ENCODE measurements around the gene ITPRIPL2.
A peak's percentile ranks its signal among the peaks of the same experiment; 100 is the strongest.

The ITPRIPL2 gene

DNA sequence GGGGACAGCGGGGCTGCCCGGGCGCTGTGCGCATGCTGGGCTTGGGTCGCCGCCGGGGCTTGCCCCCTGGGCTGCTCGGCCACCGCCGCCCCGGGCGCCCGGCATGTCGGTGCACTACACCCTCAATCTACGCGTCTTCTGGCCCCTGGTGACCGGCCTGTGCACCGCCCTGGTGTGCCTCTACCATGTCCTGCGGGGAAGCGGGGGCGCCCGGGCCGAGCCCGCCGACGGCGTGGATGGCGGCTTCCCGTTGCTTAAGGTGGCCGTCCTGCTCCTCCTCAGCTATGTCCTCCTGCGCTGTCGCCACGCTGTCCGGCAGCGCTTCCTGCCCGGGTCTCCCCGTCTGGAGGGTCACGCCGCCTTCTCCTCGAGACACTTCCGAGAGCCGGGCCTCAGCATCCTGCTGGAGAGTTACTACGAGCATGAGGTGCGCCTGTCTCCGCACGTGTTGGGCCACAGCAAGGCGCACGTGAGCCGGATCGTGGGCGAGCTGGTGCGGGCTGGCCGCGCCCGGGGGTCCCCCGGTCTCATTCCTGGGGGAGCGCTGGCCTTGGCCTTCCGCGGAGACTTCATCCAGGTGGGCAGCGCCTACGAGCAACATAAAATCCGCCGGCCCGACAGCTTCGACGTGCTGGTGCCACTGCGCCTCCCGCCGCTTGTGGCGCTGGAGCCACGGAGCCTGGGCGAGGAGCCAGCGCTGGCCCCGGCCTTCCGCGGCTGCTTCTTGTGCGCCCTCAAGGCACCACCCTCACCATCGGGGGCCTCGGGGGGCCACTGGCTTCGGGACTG, 789 bp downstream of the ITPRIPL2 start:
- H3K27ac ChIP-seq = peak overlapping the region; percentile 56
- TF ChIP-seq ZFX (IDR thresholded peaks at IDR 0.05) = no peak
- TF ChIP-seq, protein P1, sequence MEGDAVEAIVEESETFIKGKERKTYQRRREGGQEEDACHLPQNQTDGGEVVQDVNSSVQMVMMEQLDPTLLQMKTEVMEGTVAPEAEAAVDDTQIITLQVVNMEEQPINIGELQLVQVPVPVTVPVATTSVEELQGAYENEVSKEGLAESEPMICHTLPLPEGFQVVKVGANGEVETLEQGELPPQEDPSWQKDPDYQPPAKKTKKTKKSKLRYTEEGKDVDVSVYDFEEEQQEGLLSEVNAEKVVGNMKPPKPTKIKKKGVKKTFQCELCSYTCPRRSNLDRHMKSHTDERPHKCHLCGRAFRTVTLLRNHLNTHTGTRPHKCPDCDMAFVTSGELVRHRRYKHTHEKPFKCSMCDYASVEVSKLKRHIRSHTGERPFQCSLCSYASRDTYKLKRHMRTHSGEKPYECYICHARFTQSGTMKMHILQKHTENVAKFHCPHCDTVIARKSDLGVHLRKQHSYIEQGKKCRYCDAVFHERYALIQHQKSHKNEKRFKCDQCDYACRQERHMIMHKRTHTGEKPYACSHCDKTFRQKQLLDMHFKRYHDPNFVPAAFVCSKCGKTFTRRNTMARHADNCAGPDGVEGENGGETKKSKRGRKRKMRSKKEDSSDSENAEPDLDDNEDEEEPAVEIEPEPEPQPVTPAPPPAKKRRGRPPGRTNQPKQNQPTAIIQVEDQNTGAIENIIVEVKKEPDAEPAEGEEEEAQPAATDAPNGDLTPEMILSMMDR (conservative IDR thresholded peaks at IDR 0.05) = no peak

DNA sequence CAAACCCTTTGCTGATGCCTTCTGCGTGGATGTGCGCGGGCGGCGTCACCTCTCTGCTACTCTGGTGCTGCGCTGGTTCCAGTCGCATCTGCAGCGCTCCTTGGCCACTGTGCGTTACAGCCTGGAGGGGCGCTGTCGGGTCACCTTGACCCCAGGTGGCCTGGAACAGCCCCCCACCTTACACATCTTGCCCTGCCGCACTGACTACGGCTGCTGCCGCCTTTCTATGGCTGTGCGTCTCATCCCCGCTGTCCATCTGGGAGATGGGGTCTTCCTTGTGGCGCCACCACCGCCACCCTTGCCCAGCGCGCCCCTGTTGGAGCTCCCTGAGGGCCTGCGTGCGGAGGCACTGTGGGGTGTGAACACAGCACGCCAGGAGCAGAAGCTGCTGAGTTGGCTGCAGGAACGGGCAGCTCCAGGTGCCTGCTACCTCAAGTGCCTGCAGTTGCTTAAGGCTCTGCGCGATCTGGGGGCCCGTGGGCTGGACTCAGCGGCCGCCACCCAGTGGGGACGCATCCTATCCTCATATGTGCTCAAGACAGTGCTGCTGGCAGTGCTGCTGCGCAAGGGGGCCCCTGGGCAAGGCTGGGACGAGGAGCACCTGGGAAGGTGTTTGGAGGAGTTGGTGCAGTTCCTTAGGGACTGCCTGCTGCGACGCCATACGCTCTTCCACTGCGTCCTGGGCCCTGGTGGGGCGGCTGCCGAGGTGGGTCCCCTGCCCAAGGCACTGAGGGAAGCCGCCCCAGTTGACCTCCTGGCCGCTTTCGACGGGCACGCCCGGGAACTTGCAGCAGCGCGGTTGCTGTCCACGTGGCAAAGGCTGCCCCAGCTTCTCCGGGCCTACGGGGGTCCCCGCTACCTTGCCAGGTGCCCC, 1.6 kb downstream of the ITPRIPL2 start:
- TF ChIP-seq ZFX (IDR thresholded peaks at IDR 0.05) = no peak
- TF ChIP-seq, protein P1 (conservative IDR thresholded peaks at IDR 0.05) = no peak; the same call in 1 of the 2 replicates
- no peak overlapping the region for H3K27ac ChIP-seq

DNA sequence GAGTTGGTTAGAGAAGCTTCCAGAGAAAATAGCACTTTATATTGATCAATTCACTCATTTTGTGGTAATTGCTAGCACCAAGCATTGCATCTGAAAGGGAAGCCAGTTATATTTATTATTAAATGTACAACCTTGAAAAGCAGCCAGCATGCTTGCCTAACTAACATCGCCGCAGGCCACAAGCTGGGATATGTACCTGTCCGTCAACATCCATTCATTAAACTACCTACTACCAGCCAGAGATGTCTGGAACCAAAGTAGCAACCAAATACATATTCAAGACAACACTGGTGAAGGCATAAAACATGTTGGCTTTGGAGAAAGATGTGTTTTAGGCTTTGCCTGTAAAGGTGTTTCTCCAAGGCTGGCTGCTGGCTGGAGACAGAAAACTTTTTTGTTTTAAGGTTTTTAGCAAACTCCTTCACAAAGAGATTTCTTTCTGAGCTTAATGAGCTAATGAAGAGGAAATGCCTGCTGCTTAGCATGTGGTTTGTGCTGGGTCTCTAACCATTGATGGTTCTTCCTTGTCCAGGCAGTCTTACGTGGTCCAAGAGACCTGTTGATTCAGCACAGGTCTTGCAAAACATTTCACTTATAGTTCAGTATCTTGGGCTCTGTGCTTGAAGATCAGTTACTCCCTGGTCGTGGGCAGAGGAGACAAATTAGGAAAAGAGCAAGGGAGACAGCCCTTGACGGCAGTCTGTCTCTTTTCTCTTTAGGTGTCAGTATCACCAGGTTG, 3.1 kb downstream of the ITPRIPL2 start:
- TF ChIP-seq ZFX (IDR thresholded peaks at IDR 0.05) = no peak
- TF ChIP-seq, protein P1 (conservative IDR thresholded peaks at IDR 0.05) = no peak
- H3K27ac ChIP-seq = no peak overlapping the region

DNA sequence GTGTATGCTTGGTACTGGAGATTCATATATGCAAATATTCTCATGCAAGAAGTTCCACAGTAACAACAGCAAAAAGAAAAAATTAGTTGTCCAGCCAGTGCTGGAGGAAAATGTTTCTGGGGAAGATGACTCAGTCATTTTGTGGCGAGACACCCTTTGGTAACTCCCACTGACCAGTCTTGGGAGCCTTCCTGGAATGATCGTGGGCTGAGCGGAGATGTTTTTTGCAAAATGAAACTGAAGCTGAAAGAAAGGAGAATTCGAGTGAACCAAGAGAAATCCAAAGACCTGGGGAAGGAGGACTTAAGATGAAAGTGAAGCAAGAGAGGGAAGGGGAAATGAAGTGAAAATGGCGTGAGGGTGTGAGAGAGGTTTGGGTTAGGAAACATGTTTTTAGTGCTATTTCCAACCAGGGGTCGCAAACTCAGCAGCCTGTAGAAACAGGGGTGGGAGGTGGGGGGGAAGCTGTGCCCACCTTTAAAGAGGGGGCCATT, 5.2 kb downstream of the ITPRIPL2 start:
- H3K27ac ChIP-seq = no peak overlapping the region
- TF ChIP-seq ZFX (IDR thresholded peaks at IDR 0.05) = no peak

DNA sequence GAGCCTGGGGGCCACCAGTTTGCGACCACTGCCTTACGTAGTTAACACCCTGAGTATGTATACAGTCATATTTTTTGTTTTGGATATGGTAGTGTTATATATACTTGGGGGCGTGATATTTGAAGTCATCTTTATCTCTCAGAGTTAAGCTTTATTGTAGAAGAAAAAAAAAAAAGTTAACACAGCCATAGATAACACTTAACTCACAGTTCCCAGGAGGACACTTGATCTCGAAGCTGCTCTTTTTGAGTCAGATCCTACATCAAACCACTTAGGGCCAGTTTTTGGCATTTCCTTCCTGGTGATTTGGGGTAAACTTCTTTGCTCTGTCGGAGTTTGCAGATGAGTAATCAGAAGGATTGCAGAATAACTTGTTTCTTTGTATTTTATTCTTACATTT, 5.8 kb downstream of the ITPRIPL2 start:
- TF ChIP-seq, protein P1 (conservative IDR thresholded peaks at IDR 0.05) = no peak
- TF ChIP-seq ZFX (IDR thresholded peaks at IDR 0.05) = no peak
- no peak overlapping the region for H3K27ac ChIP-seq

DNA sequence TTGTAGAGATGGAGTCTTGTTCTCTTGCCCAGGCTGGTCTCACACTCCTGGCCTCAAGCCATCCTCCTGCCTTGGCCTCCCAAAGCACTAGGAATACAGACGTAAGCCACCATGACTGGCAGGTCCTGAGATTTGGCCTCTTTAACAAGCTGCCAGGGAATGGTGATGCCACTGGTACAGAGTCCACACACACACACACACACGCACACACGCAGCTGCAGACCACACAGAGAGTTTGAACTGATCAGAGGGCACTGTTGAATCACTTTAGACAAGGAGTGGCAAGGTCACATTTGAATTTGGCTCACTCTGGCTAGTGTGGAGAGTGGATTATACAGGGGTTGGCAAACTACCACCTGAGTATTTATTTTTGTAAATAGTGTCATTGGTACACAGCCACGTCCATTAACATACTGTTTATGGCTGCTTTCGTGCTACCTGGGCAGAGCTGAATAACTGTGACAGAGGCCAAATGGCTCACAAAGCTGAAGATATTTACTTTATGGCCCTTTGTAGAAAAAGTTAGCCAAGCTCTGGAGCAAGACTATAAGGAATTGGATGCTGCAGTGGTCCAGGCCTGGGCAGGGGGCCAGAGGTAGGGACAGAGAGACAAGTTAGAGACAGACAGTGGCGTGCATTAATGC, 9.9 kb downstream of the ITPRIPL2 start:
- TF ChIP-seq, protein P1 (conservative IDR thresholded peaks at IDR 0.05) = no peak
- peak overlapping the region; percentile 64 for H3K27ac ChIP-seq

DNA sequence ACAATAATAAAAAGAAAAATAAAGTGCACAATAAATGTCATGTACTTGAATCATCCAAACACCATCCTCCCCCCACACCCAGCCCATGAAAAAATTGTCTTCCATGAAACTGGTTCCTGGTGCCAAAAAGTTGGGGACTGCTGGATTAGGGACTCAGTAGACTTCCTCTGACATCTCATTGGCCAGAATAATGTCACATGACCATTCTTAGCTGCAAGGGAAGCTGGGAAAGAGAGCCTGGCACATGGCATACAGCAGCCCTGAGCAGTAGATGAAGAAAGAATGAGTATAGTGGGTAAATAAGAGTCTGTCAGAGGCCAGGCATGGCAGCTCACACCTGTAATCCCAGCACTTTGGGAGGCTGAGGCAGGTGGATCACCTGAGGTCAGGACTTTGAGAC, 12.5 kb downstream of the ITPRIPL2 start:
- TF ChIP-seq, protein P1 (conservative IDR thresholded peaks at IDR 0.05) = no peak
- TF ChIP-seq ZFX (IDR thresholded peaks at IDR 0.05) = no peak

More for the DNA sequence above, 12.5 kb downstream of the ITPRIPL2 start:
- H3K27ac ChIP-seq = no peak overlapping the region
